Panc1 (cell line): ENCODE measurements around the gene LYSMD4.

Experiments
- TCF7L2 ChIP-seq: IDR thresholded peaks from 2 replicates; pipeline ENCODE4 v1.6.1; 2011; ENCODE audit warnings: mild to moderate bottlenecking, low read depth, low read length, inconsistent platforms
- TF ChIP-seq, protein P1 (sequence below): fragments of 450-650 bp; IDR thresholded peaks from 2 replicates; pipeline ENCODE4 v1.5.1; 2017; ENCODE audit warnings: mild to moderate bottlenecking

DNA sequence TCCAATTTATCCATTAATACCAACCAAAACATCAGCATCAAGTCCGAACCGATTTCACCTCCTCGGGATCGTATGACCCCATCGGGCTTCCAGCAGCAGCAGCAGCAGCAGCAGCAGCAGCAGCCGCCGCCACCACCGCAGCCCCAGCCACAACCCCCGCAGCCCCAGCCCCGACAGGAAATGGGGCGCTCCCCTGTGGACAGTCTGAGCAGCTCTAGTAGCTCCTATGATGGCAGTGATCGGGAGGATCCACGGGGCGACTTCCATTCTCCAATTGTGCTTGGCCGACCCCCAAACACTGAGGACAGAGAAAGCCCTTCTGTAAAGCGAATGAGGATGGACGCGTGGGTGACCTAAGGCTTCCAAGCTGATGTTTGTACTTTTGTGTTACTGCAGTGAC is 20.8 kb downstream of the LYSMD4 start:
- TF ChIP-seq TCF7L2 = no peak
- TF ChIP-seq, protein P1, sequence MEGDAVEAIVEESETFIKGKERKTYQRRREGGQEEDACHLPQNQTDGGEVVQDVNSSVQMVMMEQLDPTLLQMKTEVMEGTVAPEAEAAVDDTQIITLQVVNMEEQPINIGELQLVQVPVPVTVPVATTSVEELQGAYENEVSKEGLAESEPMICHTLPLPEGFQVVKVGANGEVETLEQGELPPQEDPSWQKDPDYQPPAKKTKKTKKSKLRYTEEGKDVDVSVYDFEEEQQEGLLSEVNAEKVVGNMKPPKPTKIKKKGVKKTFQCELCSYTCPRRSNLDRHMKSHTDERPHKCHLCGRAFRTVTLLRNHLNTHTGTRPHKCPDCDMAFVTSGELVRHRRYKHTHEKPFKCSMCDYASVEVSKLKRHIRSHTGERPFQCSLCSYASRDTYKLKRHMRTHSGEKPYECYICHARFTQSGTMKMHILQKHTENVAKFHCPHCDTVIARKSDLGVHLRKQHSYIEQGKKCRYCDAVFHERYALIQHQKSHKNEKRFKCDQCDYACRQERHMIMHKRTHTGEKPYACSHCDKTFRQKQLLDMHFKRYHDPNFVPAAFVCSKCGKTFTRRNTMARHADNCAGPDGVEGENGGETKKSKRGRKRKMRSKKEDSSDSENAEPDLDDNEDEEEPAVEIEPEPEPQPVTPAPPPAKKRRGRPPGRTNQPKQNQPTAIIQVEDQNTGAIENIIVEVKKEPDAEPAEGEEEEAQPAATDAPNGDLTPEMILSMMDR = no peak
